GM23338 (cell line): Measurements from ENCODE around the gene SNAPC3. TPM values are rescaled to one million over a fixed set of nuclear protein-coding genes. Genes with fewer than 3 reads are reported as not detected.

ENCODE experiments used
- ATAC-seq: fragments of 200-7000 bp; cut with Tn5 transposase; 3 replicates; pipeline ENCODE4 v1.9.1; 2020
- DNase-seq: peaks from one replicate; pipeline ENCODE4 v3.0.0-alpha.2; 2015; ENCODE audit warnings: low spot score
- H2AFZ ChIP-seq: fragments of 200-600 bp; sonication (generic); 2 replicates; pipeline ENCODE4 v1.8.0; 2016; ENCODE audit warnings: antibody characterized with exemption, mild to moderate bottlenecking, moderate library complexity
- H3F3A ChIP-seq: fragments of 200-600 bp; sonication (generic); replicated peaks from 2 replicates; pipeline ENCODE4 v1.8.0; 2017; ENCODE audit warnings: antibody characterized with exemption, mixed run types, low read depth
- H3K27ac ChIP-seq: fragments of 200-600 bp; sonication (generic); 2 replicates; pipeline ENCODE4 v1.6.1; 2016; ENCODE audit warnings: low read depth
- H3K27me3 ChIP-seq: fragments of 200-600 bp; sonication (generic); 2 replicates; pipeline ENCODE4 v1.8.0; 2016; ENCODE audit warnings: mild to moderate bottlenecking, mixed run types, moderate library complexity; ENCODE audit not compliant: insufficient read depth
- H3K36me3 ChIP-seq: fragments of 200-600 bp; sonication (generic); 2 replicates; pipeline ENCODE4 v1.8.0; 2016; ENCODE audit warnings: mild to moderate bottlenecking; ENCODE audit not compliant: insufficient read depth
- H3K4me1 ChIP-seq: fragments of 200-600 bp; sonication (generic); 2 replicates; pipeline ENCODE4 v1.8.0; 2016; ENCODE audit warnings: mild to moderate bottlenecking, moderate library complexity; ENCODE audit not compliant: insufficient read depth
- H3K4me2 ChIP-seq: fragments of 200-600 bp; sonication (generic); 2 replicates; pipeline ENCODE4 v1.7.1; 2017; ENCODE audit warnings: mixed run types
- H3K4me3 ChIP-seq: fragments of 200-600 bp; sonication (generic); 2 replicates; pipeline ENCODE4 v1.6.1; 2016; ENCODE audit warnings: mixed run types
- H3K79me2 ChIP-seq: fragments of 200-600 bp; sonication (generic); replicated peaks from 2 replicates; pipeline ENCODE4 v1.8.0; 2017; ENCODE audit warnings: mild to moderate bottlenecking; ENCODE audit not compliant: insufficient read depth
- H3K9me2 ChIP-seq: fragments of 200-600 bp; sonication (generic); 2 replicates; pipeline ENCODE4 v1.8.0; 2017; ENCODE audit not compliant: insufficient read depth
- H4K20me1 ChIP-seq: fragments of 200-600 bp; sonication (generic); replicated peaks from 2 replicates; pipeline ENCODE4 v1.8.0; 2017; ENCODE audit warnings: mild to moderate bottlenecking; ENCODE audit not compliant: insufficient read depth
- H3K27ac Mint-ChIP-seq: 2 replicates; pipeline ENCODE4 v1.8.0; 2020; ENCODE audit warnings: inconsistent platforms, mild to moderate bottlenecking, moderate library complexity, mixed read lengths
- H3K27me3 Mint-ChIP-seq: 3 replicates; pipeline ENCODE4 v1.8.0; 2022; ENCODE audit warnings: low read depth, mild to moderate bottlenecking, moderate library complexity, mixed read lengths, inconsistent platforms; ENCODE audit not compliant: insufficient read depth, poor library complexity
- H3K36me3 Mint-ChIP-seq: 3 replicates; pipeline ENCODE4 v1.8.0; 2021; ENCODE audit warnings: low read depth, mild to moderate bottlenecking, inconsistent platforms, moderate library complexity, mixed read lengths
- H3K4me1 Mint-ChIP-seq: 3 replicates; pipeline ENCODE4 v1.8.0; 2020; ENCODE audit warnings: mild to moderate bottlenecking, inconsistent platforms, mixed read lengths
- H3K4me3 Mint-ChIP-seq: 3 replicates; pipeline ENCODE4 v1.8.0; 2021; ENCODE audit warnings: moderate library complexity, mild to moderate bottlenecking, inconsistent platforms, mixed read lengths
- H3K9me3 Mint-ChIP-seq: 3 replicates; pipeline ENCODE4 v1.8.0; 2020; ENCODE audit warnings: moderate library complexity, mild to moderate bottlenecking, inconsistent platforms, mixed read lengths
- CREB1 ChIP-seq: fragments of 250-450 bp; sonication (Bioruptor Pico); IDR thresholded peaks from 2 replicates; pipeline ENCODE4 v1.5.0; 2020; ENCODE audit warnings: low read depth, mild to moderate bottlenecking, moderate library complexity
- CTCF ChIP-seq, 2 experiments: fragments of 200-600 bp in 1 of 2; sonication (generic) in 1 of 2; conservative IDR thresholded peaks; 2 replicates each; pipeline versions ENCODE4 v1.5.1 to v1.6.1; 2016 to 2017; ENCODE audit warnings: antibody characterized with exemption in 2 of 2, low read depth in 2 of 2, mild to moderate bottlenecking in 2 of 2, moderate library complexity in 1 of 2
- EZH2 ChIP-seq: fragments of 200-600 bp; sonication (generic); IDR thresholded peaks from one replicate; pipeline ENCODE4 v1.8.0; 2017; ENCODE audit warnings: antibody characterized with exemption, mild to moderate bottlenecking, low read depth; ENCODE audit not compliant: unreplicated experiment
- EZH2phosphoT487 ChIP-seq: fragments of 200-600 bp; sonication (generic); IDR thresholded peaks from one replicate; pipeline ENCODE4 v1.8.1; 2018; ENCODE audit warnings: antibody characterized with exemption; ENCODE audit not compliant: unreplicated experiment
- JUNB ChIP-seq: IDR thresholded peaks from one replicate; pipeline ENCODE4 v1.6.1; 2016; ENCODE audit warnings: antibody characterized with exemption; ENCODE audit not compliant: unreplicated experiment
- NANOG ChIP-seq: IDR thresholded peaks from 2 replicates; pipeline ENCODE4 v1.6.1; 2016; ENCODE audit warnings: antibody characterized with exemption, borderline replicate concordance
- POLR2AphosphoS5 ChIP-seq: IDR thresholded peaks from 2 replicates; pipeline ENCODE4 v1.6.1; 2016; ENCODE audit warnings: antibody characterized with exemption, low read depth
- STAT1 ChIP-seq: IDR thresholded peaks from one replicate; pipeline ENCODE4 v1.6.1; 2016; ENCODE audit warnings: antibody characterized with exemption; ENCODE audit not compliant: unreplicated experiment
- ZNF114 ChIP-seq: fragments of 250-450 bp; sonication (Bioruptor Pico); IDR thresholded peaks from 2 replicates; pipeline ENCODE4 v1.5.0; 2020; ENCODE audit warnings: mild to moderate bottlenecking, moderate library complexity
- ZNF331 ChIP-seq: fragments of 250-450 bp; sonication (Bioruptor Pico); IDR thresholded peaks from 2 replicates; pipeline ENCODE4 v1.5.0; 2020; ENCODE audit warnings: low read depth, mild to moderate bottlenecking, moderate library complexity
- polyA plus RNA-seq: library from polyadenylated mRNA; unstranded; fragments of >200 nt; fragmentation: Nextera tagmentation; extraction: Ambion mirVana; gene quantifications from 2 replicates; pipeline ENCODE4 v1.2.1, GENCODE V29; 2016
- total RNA-seq: library from RNA; depleted of rRNA; stranded (reverse); fragments of >200 nt; shearing (Covaris generic); gene quantifications from 2 replicates; pipeline ENCODE4 v1.2.3, GENCODE V29; 2014
- TF ChIP-seq, protein P1 (sequence below): IDR thresholded peaks from one replicate; pipeline ENCODE4 v1.6.1; 2018; ENCODE audit warnings: antibody characterized with exemption; ENCODE audit not compliant: unreplicated experiment
- TF ChIP-seq, protein P2 (sequence below): fragments of 250-450 bp; sonication (Bioruptor Pico); IDR thresholded peaks from 2 replicates; pipeline ENCODE4 v1.5.0; 2020; ENCODE audit warnings: mild to moderate bottlenecking, moderate library complexity

Gene SNAPC3
- total and polyA plus RNA-seq, 2 experiments from 2014 or later: 20.9 to 35.2 TPM

DNA sequence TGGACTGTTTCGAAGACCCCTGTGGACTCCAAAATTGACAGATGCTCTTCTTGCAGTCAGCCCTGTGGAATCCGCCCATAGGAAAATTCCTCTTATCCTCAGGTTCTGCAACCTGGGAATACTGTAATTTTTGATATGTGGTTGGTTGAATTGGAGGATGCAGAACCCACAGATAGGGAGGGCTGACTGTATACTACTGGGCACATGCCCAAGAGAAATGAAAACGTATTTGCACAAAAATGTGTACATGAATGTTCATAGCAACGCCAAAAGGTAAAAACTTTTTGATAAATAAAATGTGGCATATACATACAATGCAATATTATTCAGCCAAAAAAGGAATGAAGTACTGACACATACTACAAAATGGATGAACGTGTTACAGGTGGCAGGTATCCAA is 1.9 kb upstream of the SNAPC3 start (continued):
- TF ChIP-seq, protein P1, sequence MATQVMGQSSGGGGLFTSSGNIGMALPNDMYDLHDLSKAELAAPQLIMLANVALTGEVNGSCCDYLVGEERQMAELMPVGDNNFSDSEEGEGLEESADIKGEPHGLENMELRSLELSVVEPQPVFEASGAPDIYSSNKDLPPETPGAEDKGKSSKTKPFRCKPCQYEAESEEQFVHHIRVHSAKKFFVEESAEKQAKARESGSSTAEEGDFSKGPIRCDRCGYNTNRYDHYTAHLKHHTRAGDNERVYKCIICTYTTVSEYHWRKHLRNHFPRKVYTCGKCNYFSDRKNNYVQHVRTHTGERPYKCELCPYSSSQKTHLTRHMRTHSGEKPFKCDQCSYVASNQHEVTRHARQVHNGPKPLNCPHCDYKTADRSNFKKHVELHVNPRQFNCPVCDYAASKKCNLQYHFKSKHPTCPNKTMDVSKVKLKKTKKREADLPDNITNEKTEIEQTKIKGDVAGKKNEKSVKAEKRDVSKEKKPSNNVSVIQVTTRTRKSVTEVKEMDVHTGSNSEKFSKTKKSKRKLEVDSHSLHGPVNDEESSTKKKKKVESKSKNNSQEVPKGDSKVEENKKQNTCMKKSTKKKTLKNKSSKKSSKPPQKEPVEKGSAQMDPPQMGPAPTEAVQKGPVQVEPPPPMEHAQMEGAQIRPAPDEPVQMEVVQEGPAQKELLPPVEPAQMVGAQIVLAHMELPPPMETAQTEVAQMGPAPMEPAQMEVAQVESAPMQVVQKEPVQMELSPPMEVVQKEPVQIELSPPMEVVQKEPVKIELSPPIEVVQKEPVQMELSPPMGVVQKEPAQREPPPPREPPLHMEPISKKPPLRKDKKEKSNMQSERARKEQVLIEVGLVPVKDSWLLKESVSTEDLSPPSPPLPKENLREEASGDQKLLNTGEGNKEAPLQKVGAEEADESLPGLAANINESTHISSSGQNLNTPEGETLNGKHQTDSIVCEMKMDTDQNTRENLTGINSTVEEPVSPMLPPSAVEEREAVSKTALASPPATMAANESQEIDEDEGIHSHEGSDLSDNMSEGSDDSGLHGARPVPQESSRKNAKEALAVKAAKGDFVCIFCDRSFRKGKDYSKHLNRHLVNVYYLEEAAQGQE: no peak
- TF ChIP-seq JUNB: no peak
- no peak for TF ChIP-seq STAT1
- no peak for TF ChIP-seq CTCF (conservative IDR thresholded peaks at IDR 0.05; ENCODE audit: low read depth in 2 of 2)
- no peak for TF ChIP-seq ZNF331
- TF ChIP-seq CREB1: no peak
- no peak for TF ChIP-seq EZH2phosphoT487
- no peak for TF ChIP-seq NANOG
- TF ChIP-seq EZH2: no peak
- TF ChIP-seq ZNF114 (CRISPR knock-in tag): no peak

DNA sequence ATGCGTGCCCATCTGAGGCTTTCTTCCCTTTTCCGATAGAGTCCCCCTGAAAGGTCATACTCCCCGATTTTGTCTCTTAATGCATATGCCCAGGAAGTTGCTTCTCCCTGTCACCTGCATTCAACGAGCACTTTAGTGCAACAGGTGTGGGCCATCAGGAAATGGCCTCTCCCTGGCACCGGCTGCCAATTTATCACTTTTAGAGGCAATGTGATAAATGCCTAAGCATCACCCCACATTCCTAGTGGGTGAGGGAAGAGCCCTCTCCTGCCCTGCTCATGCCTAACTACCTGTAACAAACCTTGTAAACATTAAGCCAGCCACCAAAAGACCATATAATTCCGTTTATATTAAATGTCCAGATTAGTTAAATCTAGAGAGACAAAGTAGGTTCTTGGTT is 1.1 kb upstream of the SNAPC3 start:
- H2AFZ ChIP-seq: peak overlapping the region; percentile 94; the same call in 1 of the 2 replicates
- Mint-ChIP-seq H3K27me3 (peaks cover 3% of the 10 kb centered on the region), H3K36me3 (peaks cover 25% of the 10 kb centered on the region), H3K4me1 (peaks cover 18% of the 10 kb centered on the region), H3K27ac (no peak overlapping the region), H3K4me3 (peak overlapping the region; percentile 94), H3K9me3 (no peaks in the 10 kb centered on the region)
- H3K4me3 ChIP-seq: peak overlapping the region; percentile 86
- H3F3A ChIP-seq: 0 out of 2 replicates have a peak, but pooled peaks cover 3% of the 10 kb centered on the region
- H3K9me2 ChIP-seq: peaks cover 11% of the 10 kb centered on the region; the same call in 1 of the 2 replicates
- H3K4me1 ChIP-seq: peaks cover 16% of the 10 kb centered on the region
- peaks cover 5% of the 10 kb centered on the region; the same call in 1 of the 2 replicates for H4K20me1 ChIP-seq
- no peaks in the 10 kb centered on the region for H3K27me3 ChIP-seq
- peaks cover 37% of the 10 kb centered on the region for H3K79me2 ChIP-seq
- DNase-seq (no peak), ATAC-seq (no peak)
- peak overlapping the region; percentile 95 for H3K27ac ChIP-seq
- H3K36me3 ChIP-seq: no peaks in the 10 kb centered on the region; the same call in 1 of the 2 replicates
- peak overlapping the region; percentile 81; the same call in 1 of the 2 replicates for H3K4me2 ChIP-seq
- TF ChIP-seq, protein P2, sequence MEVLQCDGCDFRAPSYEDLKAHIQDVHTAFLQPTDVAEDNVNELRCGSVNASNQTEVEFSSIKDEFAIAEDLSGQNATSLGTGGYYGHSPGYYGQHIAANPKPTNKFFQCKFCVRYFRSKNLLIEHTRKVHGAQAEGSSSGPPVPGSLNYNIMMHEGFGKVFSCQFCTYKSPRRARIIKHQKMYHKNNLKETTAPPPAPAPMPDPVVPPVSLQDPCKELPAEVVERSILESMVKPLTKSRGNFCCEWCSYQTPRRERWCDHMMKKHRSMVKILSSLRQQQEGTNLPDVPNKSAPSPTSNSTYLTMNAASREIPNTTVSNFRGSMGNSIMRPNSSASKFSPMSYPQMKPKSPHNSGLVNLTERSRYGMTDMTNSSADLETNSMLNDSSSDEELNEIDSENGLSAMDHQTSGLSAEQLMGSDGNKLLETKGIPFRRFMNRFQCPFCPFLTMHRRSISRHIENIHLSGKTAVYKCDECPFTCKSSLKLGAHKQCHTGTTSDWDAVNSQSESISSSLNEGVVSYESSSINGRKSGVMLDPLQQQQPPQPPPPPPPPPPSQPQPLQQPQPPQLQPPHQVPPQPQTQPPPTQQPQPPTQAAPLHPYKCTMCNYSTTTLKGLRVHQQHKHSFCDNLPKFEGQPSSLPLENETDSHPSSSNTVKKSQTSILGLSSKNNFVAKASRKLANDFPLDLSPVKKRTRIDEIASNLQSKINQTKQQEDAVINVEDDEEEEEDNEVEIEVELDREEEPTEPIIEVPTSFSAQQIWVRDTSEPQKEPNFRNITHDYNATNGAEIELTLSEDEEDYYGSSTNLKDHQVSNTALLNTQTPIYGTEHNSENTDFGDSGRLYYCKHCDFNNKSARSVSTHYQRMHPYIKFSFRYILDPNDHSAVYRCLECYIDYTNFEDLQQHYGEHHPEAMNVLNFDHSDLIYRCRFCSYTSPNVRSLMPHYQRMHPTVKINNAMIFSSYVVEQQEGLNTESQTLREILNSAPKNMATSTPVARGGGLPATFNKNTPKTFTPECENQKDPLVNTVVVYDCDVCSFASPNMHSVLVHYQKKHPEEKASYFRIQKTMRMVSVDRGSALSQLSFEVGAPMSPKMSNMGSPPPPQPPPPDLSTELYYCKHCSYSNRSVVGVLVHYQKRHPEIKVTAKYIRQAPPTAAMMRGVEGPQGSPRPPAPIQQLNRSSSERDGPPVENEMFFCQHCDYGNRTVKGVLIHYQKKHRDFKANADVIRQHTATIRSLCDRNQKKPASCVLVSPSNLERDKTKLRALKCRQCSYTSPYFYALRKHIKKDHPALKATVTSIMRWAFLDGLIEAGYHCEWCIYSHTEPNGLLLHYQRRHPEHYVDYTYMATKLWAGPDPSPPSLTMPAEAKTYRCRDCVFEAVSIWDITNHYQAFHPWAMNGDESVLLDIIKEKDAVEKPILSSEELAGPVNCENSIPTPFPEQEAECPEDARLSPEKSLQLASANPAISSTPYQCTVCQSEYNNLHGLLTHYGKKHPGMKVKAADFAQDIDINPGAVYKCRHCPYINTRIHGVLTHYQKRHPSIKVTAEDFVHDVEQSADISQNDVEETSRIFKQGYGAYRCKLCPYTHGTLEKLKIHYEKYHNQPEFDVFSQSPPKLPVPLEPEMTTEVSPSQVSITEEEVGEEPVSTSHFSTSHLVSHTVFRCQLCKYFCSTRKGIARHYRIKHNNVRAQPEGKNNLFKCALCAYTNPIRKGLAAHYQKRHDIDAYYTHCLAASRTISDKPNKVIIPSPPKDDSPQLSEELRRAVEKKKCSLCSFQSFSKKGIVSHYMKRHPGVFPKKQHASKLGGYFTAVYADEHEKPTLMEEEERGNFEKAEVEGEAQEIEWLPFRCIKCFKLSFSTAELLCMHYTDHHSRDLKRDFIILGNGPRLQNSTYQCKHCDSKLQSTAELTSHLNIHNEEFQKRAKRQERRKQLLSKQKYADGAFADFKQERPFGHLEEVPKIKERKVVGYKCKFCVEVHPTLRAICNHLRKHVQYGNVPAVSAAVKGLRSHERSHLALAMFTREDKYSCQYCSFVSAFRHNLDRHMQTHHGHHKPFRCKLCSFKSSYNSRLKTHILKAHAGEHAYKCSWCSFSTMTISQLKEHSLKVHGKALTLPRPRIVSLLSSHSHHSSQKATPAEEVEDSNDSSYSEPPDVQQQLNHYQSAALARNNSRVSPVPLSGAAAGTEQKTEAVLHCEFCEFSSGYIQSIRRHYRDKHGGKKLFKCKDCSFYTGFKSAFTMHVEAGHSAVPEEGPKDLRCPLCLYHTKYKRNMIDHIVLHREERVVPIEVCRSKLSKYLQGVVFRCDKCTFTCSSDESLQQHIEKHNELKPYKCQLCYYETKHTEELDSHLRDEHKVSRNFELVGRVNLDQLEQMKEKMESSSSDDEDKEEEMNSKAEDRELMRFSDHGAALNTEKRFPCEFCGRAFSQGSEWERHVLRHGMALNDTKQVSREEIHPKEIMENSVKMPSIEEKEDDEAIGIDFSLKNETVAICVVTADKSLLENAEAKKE (CRISPR knock-in tag): no peak
- TF ChIP-seq STAT1: no peak
- TF ChIP-seq CTCF (conservative IDR thresholded peaks at IDR 0.05; ENCODE audit: low read depth in 2 of 2): no peak
- TF ChIP-seq ZNF331: no peak
- TF ChIP-seq JUNB: no peak
- TF ChIP-seq CREB1: no peak
- TF ChIP-seq POLR2AphosphoS5: no peak
